Vagina (tissue), 2 donors: ENCODE results near the gene BST2. TPM values are rescaled to one million over a fixed set of nuclear protein-coding genes. Genes with fewer than 3 reads are reported as not detected.

Experiments
- DNase-seq, 2 donors: peaks; one replicate each; pipeline ENCODE4 v3.0.0-alpha.2; 2017; ENCODE audit errors: extremely low spot score in 2 of 2
- H3K27ac ChIP-seq: fragments of 200-600 bp; sonication (generic); one replicate; pipeline ENCODE4 v1.5.1; 2019
- H3K27me3 ChIP-seq: fragments of 200-600 bp; sonication (generic); one replicate; pipeline ENCODE4 v1.5.1; 2019
- H3K36me3 ChIP-seq, 2 donors: fragments of 200-600 bp; sonication (generic); one replicate each; pipeline ENCODE4 v1.5.1; 2017 to 2019
- H3K4me1 ChIP-seq: fragments of 200-600 bp; sonication (generic); one replicate; pipeline ENCODE4 v1.5.1; 2019
- H3K4me3 ChIP-seq, 2 donors: fragments of 200-600 bp; sonication (generic); 1 replicate in 1 of 2; 2 replicates in 1 of 2; pipeline ENCODE4 v1.5.1; 2016 to 2019
- H3K9me3 ChIP-seq: fragments of 200-600 bp; sonication (generic); one replicate; pipeline ENCODE4 v1.5.1; 2019
- CTCF ChIP-seq, 3 experiments: fragments of 450-650 bp in 2 of 3; fragments of 200-600 bp in 1 of 3; sonication (generic) in 1 of 3; IDR thresholded peaks; one replicate each; pipeline ENCODE4 v1.5.1; 2017 to 2019; ENCODE audit warnings: antibody characterized with exemption in 3 of 3, mild to moderate bottlenecking in 2 of 3, moderate library complexity in 2 of 3
- POLR2A ChIP-seq, 2 donors: fragments of 450-650 bp; IDR thresholded peaks; one replicate each; pipeline ENCODE4 v1.6.1; 2017; ENCODE audit warnings: antibody characterized with exemption in 2 of 2, mild to moderate bottlenecking in 2 of 2, moderate library complexity in 2 of 2
- POLR2AphosphoS5 ChIP-seq, 2 donors: sonication (generic); formaldehyde crosslinking; IDR thresholded peaks; one replicate each; pipeline ENCODE4 v1.9.0; 2017; ENCODE audit warnings: antibody characterized with exemption in 2 of 2, mild to moderate bottlenecking in 2 of 2, low read depth in 1 of 2; ENCODE audit not compliant: insufficient read depth in 1 of 2
- intact Hi-C: fragments of 100-400 bp; cut with DNase I; formaldehyde crosslinking; loops from one replicate; pipeline ENCODE4 v1.15.1; 2023
- total RNA-seq: library from RNA; depleted of rRNA; stranded (reverse); fragments of >200 nt; gene quantifications from one replicate; pipeline ENCODE4 v1.2.3, GENCODE V29; 2016

Gene BST2
- total RNA-seq, 1 donor from 2014 or later, result 88.4 TPM

DNA sequence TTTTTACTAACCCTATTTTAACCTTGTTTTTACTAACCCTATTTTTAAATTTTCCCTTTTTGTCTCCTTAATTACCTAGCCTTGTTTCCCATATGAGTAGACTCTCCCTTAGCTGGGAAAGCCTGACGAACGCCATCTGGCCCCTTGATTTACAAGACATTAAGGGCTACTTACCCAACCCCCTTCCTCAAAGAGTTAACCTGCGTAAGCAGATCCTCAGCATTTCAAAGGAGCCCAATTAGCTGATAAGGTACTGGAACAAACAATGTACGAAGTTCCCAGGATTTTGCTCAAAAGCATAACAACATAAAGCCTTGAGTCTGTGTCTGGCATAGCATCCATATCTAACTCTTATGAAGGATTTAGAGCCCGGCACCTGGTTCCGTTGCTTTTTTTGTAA lies 9.7 kb upstream of the BST2 start:
- H3K27ac ChIP-seq, result no peak overlapping the region
- no peak overlapping the region for H3K4me3 ChIP-seq
- H3K4me1 ChIP-seq, result peaks cover 8% of the 10 kb centered on the region
- DNase-seq, result no peak
- TF ChIP-seq POLR2A (IDR thresholded peaks at IDR 0.05) (no peak), POLR2AphosphoS5 (IDR thresholded peaks at IDR 0.05; ENCODE audit: insufficient read depth in 1 of 2, low read depth in 1 of 2) (no peak), CTCF (IDR thresholded peaks at IDR 0.05) (no peak)
- no peaks in the 10 kb centered on the region for H3K9me3 ChIP-seq
- intact Hi-C loops, result no loop called here
- no peaks in the 10 kb centered on the region for H3K27me3 ChIP-seq
- H3K36me3 ChIP-seq, result no peaks in the 10 kb centered on the region

- TF ChIP-seq CTCF (IDR thresholded peaks at IDR 0.05) (no peak), POLR2A (IDR thresholded peaks at IDR 0.05) (no peak), POLR2AphosphoS5 (IDR thresholded peaks at IDR 0.05; ENCODE audit: insufficient read depth in 1 of 2, low read depth in 1 of 2) (no peak)
- no peak overlapping the region for H3K27ac ChIP-seq
- no peak overlapping the region for H3K4me3 ChIP-seq
- no peaks in the 10 kb centered on the region for H3K36me3 ChIP-seq
- H3K9me3 ChIP-seq, result no peaks in the 10 kb centered on the region
- peaks cover 4% of the 10 kb centered on the region for H3K4me1 ChIP-seq
- no peaks in the 10 kb centered on the region for H3K27me3 ChIP-seq
- DNase-seq, result no peak
- intact Hi-C loops, result no loop called here
Measured at GRCh38 chr19:17414097-17414496, 8.7 kb upstream of the BST2 start.

- Histone ChIP-seq H3K4me1 (no peaks in the 10 kb centered on the region), H3K9me3 (no peaks in the 10 kb centered on the region), H3K4me3 (no peak overlapping the region), H3K27ac (peak overlapping the region; percentile 33), H3K36me3 (no peaks in the 10 kb centered on the region), H3K27me3 (no peaks in the 10 kb centered on the region)
- intact Hi-C loops, result no loop called here
- DNase-seq, result no peak
- no peak for TF ChIP-seq CTCF (IDR thresholded peaks at IDR 0.05)
- TF ChIP-seq POLR2A (IDR thresholded peaks at IDR 0.05), result no peak
- no peak for TF ChIP-seq POLR2AphosphoS5 (IDR thresholded peaks at IDR 0.05; ENCODE audit: insufficient read depth in 1 of 2, low read depth in 1 of 2)
Measured at GRCh38 chr19:17411801-17412200, 6.4 kb upstream of the BST2 start.

- intact Hi-C loops, result no loop called here
- no peak overlapping the region for H3K4me3 ChIP-seq
- no peaks in the 10 kb centered on the region for H3K9me3 ChIP-seq
- H3K36me3 ChIP-seq, result no peaks in the 10 kb centered on the region
- no peaks in the 10 kb centered on the region for H3K27me3 ChIP-seq
- no peak for DNase-seq
- TF ChIP-seq POLR2A (IDR thresholded peaks at IDR 0.05) (no peak), POLR2AphosphoS5 (IDR thresholded peaks at IDR 0.05; ENCODE audit: insufficient read depth in 1 of 2, low read depth in 1 of 2) (no peak), CTCF (IDR thresholded peaks at IDR 0.05) (no peak)
- H3K4me1 ChIP-seq, result peaks cover 12% of the 10 kb centered on the region
- no peak overlapping the region for H3K27ac ChIP-seq
Measured at GRCh38 chr19:17409990-17410389, 4.6 kb upstream of the BST2 start.

- TF ChIP-seq POLR2A (IDR thresholded peaks at IDR 0.05) (no peak), CTCF (IDR thresholded peaks at IDR 0.05) (no peak), POLR2AphosphoS5 (IDR thresholded peaks at IDR 0.05; ENCODE audit: insufficient read depth in 1 of 2, low read depth in 1 of 2) (no peak)
- Histone ChIP-seq H3K27ac (peak overlapping the region; percentile 83), H3K4me1 (peaks cover 12% of the 10 kb centered on the region), H3K9me3 (no peaks in the 10 kb centered on the region), H3K27me3 (no peaks in the 10 kb centered on the region), H3K36me3 (no peaks in the 10 kb centered on the region), H3K4me3 (peak overlapping the region; percentile 11 to 44)
- intact Hi-C loops, result no loop called here
- no peak for DNase-seq
Measured at GRCh38 chr19:17406887-17407196, 1.4 kb upstream of the BST2 start.
